Stimulated activated effector memory CD8-positive, alpha-beta T cell treated with anti-CD3 and anti-CD28 coated beads, Interleukin-12 subunit alpha, Interleukin-12 subunit beta, amount 100 ng/mL, for 72 hours (primary cell): ENCODE data around the gene PDGFC.
A peak's percentile ranks its signal among the peaks of the same experiment; 100 is the strongest.

Experiments used
- ATAC-seq: fragments of 150-1000 bp; cut with Tn5 transposase; 2 replicates; pipeline ENCODE4 v1.10.0; 2021
- DNase-seq, 2 donors: peaks; one replicate each; pipeline ENCODE4 v3.0.0; 2021 to 2022; ENCODE audit warnings: low spot score in 2 of 2
- H3K27ac Mint-ChIP-seq: one replicate; pipeline ENCODE4 v1.8.0; 2022; ENCODE audit warnings: mild to moderate bottlenecking, mixed read lengths
- H3K36me3 Mint-ChIP-seq: one replicate; pipeline ENCODE4 v1.8.0; 2022; ENCODE audit warnings: mild to moderate bottlenecking, mixed read lengths
- H3K4me1 Mint-ChIP-seq: one replicate; pipeline ENCODE4 v1.8.0; 2022; ENCODE audit warnings: mixed read lengths
- H3K4me3 Mint-ChIP-seq: one replicate; pipeline ENCODE4 v1.8.0; 2022; ENCODE audit warnings: mild to moderate bottlenecking, mixed read lengths
- H3K9me3 Mint-ChIP-seq: one replicate; pipeline ENCODE4 v1.8.0; 2022; ENCODE audit warnings: mixed read lengths

Gene PDGFC, protein sequence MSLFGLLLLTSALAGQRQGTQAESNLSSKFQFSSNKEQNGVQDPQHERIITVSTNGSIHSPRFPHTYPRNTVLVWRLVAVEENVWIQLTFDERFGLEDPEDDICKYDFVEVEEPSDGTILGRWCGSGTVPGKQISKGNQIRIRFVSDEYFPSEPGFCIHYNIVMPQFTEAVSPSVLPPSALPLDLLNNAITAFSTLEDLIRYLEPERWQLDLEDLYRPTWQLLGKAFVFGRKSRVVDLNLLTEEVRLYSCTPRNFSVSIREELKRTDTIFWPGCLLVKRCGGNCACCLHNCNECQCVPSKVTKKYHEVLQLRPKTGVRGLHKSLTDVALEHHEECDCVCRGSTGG

DNA sequence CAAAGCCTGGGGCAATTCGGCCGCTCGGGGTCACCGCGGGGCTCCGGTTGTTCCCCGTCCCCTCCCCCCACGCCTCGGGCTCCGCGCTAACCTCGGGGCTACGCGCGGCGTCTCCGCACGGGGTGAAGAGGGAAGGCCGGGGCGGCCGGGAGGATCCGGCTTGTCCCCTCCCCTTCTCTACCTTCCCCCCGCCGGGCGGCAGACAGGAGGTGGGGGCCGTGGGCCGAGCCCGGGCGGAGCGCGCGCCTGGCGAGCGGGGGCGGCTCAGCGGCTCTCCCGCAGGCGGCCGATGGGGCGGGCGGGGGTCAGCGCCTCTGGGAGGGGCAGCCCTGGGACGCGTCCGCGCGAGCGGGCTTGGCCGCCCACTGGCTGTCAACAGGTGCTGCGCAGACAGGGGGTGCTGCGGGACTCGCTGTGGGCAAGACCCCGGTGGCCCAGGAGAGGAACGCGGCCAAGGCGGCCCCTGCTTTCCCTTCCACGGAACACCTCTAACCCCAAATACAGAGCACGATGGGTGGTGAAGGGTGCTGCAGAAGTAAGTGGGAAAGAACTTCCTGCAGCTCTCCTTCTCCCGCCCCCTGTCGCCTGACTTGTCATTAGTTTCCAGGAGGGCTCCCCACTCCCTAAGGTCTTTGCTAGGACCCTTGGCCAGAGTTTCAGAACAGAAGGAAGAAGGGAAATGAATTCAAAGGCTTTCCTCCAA, at the start of gene PDGFC:
Gene PDGFC, minus strand, starts transcription at position 124 of the 703 bp plus-strand sequence. CDS start 896 bp downstream, outside the sequence.
- Mint-ChIP-seq H3K36me3 (no peaks in the 10 kb centered on the region), H3K4me1 (no peaks in the 10 kb centered on the region), H3K9me3 (peaks cover 11% of the 10 kb centered on the region), H3K27ac (no peak within 1 kb of the TSS), H3K4me3 (no peak within 1 kb of the TSS)
- ATAC-seq, result peak; percentile 34
- no peak for DNase-seq

DNA sequence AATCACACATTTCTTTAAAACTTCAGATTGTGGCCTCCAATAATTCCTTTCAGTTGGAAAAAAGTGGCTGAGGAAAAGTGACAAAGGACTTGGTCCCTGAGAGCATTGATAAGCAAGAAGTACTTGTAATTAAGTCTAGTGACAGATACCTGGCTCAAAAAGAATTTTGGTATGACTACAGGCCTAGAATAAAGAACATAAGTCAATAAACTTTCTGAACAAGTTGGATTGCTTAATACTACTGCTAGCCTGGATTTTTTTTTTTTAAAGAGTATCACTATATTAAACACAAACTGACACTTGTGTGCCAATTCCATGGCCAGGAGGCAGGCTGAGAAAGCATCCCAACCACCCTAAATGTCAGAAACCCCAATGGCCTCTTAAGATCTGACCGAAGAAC, 49.3 kb upstream of the PDGFC start:
- ATAC-seq (no peak), DNase-seq (no peak)
- H3K27ac Mint-ChIP-seq, result no peak overlapping the region
- no peaks in the 10 kb centered on the region for H3K36me3 Mint-ChIP-seq
- H3K9me3 Mint-ChIP-seq, result peaks cover 9% of the 10 kb centered on the region
- H3K4me3 Mint-ChIP-seq, result no peak overlapping the region
- H3K4me1 Mint-ChIP-seq, result no peaks in the 10 kb centered on the region

DNA sequence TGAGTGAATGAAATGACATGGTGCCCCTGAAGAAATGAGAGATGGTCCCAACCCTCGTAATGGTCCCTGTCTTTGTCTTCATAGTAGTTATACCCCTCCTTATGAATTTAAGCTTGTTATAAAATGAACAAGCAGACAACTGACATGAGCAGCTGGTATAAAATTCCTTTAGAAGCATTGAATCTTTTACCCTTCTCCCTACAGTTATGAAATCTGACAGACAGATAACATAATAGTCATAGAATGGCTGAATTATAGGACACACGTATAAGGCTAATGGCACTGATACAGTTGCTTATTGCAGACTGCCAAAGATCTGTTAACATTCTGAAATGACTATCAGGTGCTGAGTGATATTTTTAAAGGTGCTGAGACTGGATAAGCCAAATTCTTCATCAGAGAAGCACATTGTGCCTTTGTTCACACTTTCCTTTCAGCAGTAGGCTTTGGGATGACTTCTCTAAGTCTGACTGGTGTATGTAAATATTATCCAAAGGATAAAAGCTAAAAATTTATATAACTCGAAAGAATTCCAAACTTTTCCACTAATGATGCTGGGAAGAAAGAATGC, 47.4 kb upstream of the PDGFC start:
- DNase-seq (no peak), ATAC-seq (no peak)
- Mint-ChIP-seq H3K36me3 (no peaks in the 10 kb centered on the region), H3K4me1 (no peaks in the 10 kb centered on the region), H3K9me3 (peaks cover 9% of the 10 kb centered on the region), H3K27ac (no peak overlapping the region), H3K4me3 (no peak overlapping the region)

DNA sequence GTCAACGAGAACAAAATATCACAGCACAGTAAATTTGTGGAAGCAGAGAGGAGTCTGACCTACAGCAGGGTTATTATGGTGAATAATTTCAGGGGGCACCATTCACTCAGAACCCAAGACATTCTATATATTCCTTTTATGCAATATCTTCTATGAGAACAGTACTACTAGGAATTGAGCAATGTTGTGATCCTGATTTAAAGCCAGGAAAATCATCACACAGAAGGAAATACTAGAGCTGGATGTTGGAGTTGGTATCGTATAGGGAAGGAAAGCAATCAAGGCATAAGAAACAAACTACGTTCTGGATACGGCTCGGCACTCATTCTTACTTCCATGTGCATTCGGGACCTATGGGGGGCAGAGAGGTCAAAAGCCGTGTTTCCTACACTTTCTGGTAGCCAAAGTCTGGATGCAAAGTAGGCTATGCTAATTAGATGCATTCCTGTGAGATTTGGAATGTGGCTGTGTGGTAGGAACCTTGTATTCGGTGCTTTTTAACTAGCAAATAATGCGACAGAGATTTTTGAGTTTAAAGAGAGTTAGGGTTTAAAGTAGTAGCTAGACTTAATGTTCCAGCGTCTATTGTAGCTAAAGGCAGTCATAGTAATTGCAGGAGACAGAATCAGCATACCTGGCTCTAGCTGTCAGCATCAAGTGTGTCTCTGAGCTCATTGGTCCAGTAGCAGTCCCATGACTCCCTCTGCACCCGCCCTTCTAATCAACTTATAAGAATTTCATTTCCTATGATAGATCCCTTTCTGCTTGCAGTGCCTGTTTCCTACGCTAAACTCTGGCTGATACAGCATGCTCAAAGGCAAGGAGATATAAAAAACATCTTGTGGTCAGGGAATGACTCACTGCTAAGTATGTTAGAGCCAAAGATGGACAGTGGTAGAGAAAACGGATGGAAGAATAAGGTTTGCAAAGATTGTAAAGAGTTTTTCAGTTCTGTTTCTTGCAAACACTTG, 43.3 kb upstream of the PDGFC start:
- DNase-seq, result no peak
- H3K4me3 Mint-ChIP-seq, result no peak overlapping the region
- no peak overlapping the region for H3K27ac Mint-ChIP-seq
- ATAC-seq, result no peak
- no peaks in the 10 kb centered on the region for H3K4me1 Mint-ChIP-seq
- peaks cover 6% of the 10 kb centered on the region for H3K9me3 Mint-ChIP-seq
- H3K36me3 Mint-ChIP-seq, result no peaks in the 10 kb centered on the region

DNA sequence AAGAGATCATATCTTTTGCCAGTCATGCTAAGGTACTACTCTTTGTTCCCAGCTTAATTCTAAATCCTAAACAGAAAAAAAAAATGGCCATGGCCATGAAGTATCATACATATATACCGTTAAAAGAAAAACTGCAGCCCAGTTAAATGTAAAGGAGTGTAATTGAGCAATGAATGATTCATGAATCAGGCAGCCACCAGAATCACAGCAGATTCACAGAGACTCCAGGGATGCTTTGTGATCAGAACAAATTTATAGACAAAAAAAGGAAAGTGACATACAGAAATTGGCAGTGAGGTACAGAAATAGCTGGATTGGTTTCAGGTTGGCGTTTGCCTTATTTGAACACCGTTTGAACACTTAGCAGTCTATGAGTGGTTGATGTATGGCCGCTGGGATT, 42.1 kb upstream of the PDGFC start:
- Mint-ChIP-seq H3K4me1 (no peaks in the 10 kb centered on the region), H3K4me3 (no peak overlapping the region), H3K9me3 (peaks cover 12% of the 10 kb centered on the region), H3K27ac (no peak overlapping the region), H3K36me3 (no peaks in the 10 kb centered on the region)
- DNase-seq (no peak), ATAC-seq (no peak)

DNA sequence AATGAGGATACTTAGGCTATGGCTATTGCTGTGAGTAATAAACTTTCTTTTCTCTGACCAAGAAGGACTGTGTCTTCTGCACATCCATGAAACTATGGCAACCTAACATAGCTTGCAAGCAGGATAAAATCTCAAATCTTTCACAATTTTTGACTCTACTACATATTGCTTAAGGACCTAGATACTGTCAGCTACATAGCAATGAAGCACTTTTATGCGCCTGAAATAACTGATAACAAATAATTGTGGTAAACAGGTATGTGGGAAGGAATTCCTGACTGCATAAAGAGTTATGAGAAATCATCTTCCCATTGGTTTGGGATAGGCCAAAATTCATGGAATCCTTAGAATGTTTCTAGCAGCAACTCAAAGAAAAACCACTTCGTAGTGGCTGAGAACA, 41.2 kb upstream of the PDGFC start:
- no peak for DNase-seq

DNA sequence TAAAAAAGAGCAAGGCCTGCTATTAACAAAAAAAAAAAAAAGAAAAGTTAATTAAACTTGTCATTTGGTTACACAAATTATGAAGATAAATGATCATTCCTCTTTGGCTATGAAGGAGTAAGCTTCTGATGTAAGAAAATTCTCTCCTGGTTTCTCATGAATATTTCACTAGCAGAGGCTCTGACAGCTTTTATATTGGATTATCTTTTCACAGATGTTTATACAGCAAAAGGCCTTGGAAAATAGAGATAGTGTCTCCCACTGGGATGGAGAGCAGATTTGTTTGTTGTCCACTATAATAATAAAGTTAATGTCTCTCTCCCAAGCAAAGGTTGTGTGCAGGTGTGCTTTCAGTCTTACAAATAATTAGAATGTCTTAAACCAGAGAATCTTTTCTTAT, 40.7 kb upstream of the PDGFC start:
- Mint-ChIP-seq H3K4me3 (no peak overlapping the region), H3K4me1 (no peaks in the 10 kb centered on the region), H3K9me3 (peaks cover 10% of the 10 kb centered on the region), H3K36me3 (no peaks in the 10 kb centered on the region), H3K27ac (no peak overlapping the region)
- DNase-seq (no peak), ATAC-seq (no peak)

More for the DNA sequence above, 41.2 kb upstream of the PDGFC start:
- H3K27ac Mint-ChIP-seq, result no peak overlapping the region
- no peaks in the 10 kb centered on the region for H3K4me1 Mint-ChIP-seq
- no peak overlapping the region for H3K4me3 Mint-ChIP-seq
- no peaks in the 10 kb centered on the region for H3K36me3 Mint-ChIP-seq
- H3K9me3 Mint-ChIP-seq, result peaks cover 10% of the 10 kb centered on the region
- ATAC-seq, result no peak

DNA sequence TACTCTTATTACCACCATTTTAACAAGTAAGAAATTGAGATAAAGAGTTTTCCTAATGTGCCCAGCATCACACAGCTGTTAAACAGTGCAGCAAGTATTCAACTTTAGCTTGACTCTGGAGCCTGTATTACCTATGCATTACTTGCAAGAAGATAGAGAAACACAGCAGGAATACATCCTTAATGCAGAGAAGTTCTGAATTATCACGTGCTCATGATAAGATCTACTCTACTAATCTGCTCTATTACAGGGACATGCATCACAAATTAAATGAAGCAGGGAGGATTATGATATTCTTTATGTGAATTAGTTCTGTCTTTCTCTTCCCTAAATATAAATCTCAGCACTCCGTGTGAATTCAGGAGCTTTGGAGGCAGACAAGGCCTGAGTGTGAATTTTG, 39.0 kb upstream of the PDGFC start:
- no peaks in the 10 kb centered on the region for H3K4me1 Mint-ChIP-seq
- no peaks in the 10 kb centered on the region for H3K36me3 Mint-ChIP-seq
- H3K27ac Mint-ChIP-seq, result no peak overlapping the region
- no peak for DNase-seq
- no peak overlapping the region for H3K4me3 Mint-ChIP-seq
- peaks cover 10% of the 10 kb centered on the region for H3K9me3 Mint-ChIP-seq
- no peak for ATAC-seq

DNA sequence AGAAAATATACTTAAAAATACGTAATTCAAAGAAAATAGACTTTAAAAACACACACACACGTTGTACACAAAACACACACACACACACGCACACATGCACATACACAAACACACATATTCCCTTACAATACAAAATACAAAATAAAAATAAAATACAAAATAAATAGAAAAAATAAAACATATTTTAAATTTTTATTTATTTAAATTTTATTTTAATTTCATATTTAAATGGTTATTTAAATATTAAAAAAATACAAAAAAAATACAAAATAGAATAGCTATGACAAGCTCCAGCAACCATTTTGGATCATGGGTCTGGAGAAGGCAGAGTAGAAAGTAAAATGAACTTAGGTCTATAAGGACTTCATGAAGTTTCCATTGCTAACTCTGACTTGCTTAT, 34.2 kb upstream of the PDGFC start:
- peaks cover 19% of the 10 kb centered on the region for H3K9me3 Mint-ChIP-seq
- ATAC-seq, result no peak
- no peaks in the 10 kb centered on the region for H3K4me1 Mint-ChIP-seq
- H3K36me3 Mint-ChIP-seq, result no peaks in the 10 kb centered on the region
- DNase-seq, result no peak
- no peak overlapping the region for H3K27ac Mint-ChIP-seq
- H3K4me3 Mint-ChIP-seq, result no peak overlapping the region

DNA sequence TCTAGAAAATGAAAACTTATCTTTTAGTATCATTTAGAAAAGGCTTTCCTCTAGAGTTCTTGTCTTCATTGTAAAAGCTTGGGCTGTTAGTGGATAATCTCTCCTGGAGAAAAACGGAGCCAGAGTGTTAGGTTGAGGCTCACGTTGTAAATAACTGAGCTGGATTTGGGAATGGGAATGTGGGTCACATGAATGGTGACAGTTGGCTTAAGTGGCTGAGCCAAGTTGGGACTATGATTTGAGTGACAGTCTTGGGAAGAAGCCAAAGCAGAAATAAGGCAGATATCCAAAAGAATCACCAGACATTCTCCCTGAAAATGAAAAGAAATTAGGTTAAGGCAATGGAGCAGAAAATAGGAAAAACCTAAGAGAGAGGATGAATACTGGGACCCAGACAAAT, 33.6 kb upstream of the PDGFC start:
- Mint-ChIP-seq H3K36me3 (no peaks in the 10 kb centered on the region), H3K4me3 (no peak overlapping the region), H3K4me1 (no peaks in the 10 kb centered on the region), H3K9me3 (peaks cover 19% of the 10 kb centered on the region), H3K27ac (no peak overlapping the region)
- ATAC-seq (no peak), DNase-seq (no peak)

DNA sequence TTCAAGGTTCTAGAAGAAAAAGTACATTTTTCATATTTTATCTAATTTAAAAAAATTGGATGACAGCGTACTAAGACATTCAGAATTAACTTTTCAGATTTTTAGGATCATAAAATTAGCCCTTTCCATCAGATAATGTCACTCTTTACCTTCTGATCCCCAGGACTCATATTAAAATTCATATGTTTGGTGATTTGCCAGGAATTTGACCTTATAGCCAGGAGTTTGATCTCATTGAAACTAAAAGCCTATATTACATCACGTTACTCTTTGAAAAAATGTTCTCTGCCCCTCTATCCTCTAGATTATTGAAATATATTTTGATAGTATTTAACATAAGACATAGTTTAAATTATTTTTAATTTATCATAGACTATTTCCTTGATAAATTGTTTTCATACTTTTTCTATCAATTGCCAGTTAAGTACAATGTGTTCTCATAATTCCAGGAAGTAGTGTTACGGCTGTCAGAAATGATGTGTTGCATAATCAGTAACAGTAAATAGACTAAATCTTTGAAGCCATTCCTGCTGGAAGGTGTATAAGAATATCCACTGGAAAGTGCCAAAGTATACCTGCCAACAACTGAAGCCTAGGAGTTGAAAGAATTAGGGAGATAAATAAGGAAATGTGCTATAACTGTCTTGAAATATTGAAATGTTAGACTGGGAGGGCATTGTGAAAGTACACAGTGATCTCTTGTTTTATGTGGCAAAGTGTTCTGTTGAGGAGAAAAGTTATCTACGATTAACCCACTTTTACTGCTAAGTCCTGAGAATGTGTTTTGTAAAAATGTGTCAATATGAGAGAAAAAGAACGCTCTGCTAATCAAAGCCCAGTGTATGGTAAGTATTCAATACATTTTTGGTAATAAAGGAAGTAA, 32.9 kb upstream of the PDGFC start:
- ATAC-seq, result no peak
- Mint-ChIP-seq H3K4me3 (no peak overlapping the region), H3K9me3 (peaks cover 16% of the 10 kb centered on the region), H3K36me3 (no peaks in the 10 kb centered on the region), H3K4me1 (no peaks in the 10 kb centered on the region), H3K27ac (no peak overlapping the region)
- DNase-seq, result no peak

DNA sequence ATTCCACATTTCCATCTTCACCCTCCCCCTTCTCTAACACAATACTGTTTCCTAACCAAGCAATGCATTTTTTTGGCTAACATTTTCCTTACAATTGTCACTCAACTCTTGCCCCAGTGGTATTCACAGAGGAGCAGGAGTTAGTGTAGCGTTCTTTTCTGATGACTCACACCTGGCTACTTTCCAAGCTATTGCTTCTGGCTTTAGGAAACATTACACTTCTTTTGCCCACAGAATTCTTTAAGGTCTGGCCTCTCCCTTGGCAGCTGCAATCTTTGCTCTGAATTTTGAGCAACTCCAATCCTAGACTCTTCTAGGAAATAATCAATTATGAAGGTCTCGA, 27.5 kb upstream of the PDGFC start:
- Mint-ChIP-seq H3K4me1 (no peaks in the 10 kb centered on the region), H3K36me3 (no peaks in the 10 kb centered on the region), H3K9me3 (peaks cover 15% of the 10 kb centered on the region), H3K4me3 (no peak overlapping the region), H3K27ac (no peak overlapping the region)
- ATAC-seq (no peak), DNase-seq (no peak)

DNA sequence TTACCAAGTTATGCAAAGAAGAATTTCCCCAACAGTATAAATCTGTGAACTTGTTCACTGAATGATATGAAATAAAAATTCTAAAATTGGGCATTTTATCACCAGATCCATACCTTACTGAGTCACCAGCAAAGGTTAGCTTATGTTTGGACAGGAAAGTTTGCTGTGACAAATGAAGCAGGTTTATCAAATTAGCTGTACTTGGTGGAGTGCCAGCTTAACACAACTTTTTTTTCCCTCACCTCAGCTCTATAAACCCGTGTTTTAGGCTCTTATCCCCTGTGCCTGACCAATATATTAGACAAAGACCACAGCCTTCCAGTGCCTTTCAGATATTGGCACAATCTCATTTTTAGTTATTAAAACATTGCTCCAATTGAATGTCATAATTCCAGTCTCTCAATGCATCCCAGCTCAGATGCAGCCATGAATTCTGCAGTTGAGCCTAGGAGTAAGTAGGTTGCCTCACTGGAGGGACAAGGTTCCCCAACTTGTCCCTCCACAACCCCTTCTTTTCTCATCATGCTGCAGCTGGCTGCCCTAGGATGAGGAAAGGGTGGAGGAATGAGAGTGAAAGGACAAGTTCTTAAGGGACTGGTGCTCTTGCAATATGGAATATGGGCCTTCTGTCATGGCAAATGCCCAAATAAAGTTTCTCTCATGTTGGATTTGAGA, 27.0 kb upstream of the PDGFC start:
- H3K27ac Mint-ChIP-seq, result no peak overlapping the region
- H3K4me3 Mint-ChIP-seq, result no peak overlapping the region
- peaks cover 15% of the 10 kb centered on the region for H3K9me3 Mint-ChIP-seq
- no peak for DNase-seq
- no peaks in the 10 kb centered on the region for H3K4me1 Mint-ChIP-seq
- H3K36me3 Mint-ChIP-seq, result no peaks in the 10 kb centered on the region
- no peak for ATAC-seq

DNA sequence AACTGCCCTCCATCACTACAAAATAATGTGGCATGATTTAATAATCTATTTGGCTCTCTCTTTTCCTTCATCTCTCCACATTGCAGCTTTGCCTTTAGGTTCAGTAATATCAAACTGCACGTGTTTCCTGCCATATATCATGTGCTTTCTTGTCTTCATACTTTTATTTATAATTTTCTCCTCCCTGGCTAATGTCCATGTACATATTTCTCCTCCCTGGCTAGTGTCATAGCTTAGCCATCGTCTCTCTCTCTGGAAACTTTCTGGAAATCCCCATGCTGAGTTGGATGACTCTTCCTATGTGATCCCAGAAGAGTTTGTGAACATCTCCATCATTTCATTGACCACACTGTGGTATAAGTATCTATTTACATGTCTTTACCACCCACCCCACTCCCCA, 21.3 kb upstream of the PDGFC start:
- ATAC-seq (no peak), DNase-seq (no peak)
- Mint-ChIP-seq H3K36me3 (no peaks in the 10 kb centered on the region), H3K27ac (no peak overlapping the region), H3K4me1 (no peaks in the 10 kb centered on the region), H3K9me3 (peaks cover 24% of the 10 kb centered on the region), H3K4me3 (no peak overlapping the region)
